SU-DHL-6 (cell line): ENCODE measurements around the gene COL20A1.

Experiments
- CTCF ChIP-seq: fragments of 200-600 bp; sonication (generic); IDR thresholded peaks from one replicate; pipeline ENCODE4 v1.5.1; 2017; ENCODE audit warnings: antibody characterized with exemption, mild to moderate bottlenecking, low read length, moderate library complexity; ENCODE audit not compliant: insufficient read depth, poor library complexity, severe bottlenecking
- EZH2phosphoT487 ChIP-seq: fragments of 200-600 bp; sonication (generic), shearing (Covaris generic); conservative IDR thresholded peaks from 2 replicates; pipeline ENCODE4 v1.6.1; 2018; ENCODE audit warnings: mild to moderate bottlenecking, antibody characterized with exemption, low read length, moderate library complexity, mixed read lengths

- no peak for TF ChIP-seq CTCF
- no peak for TF ChIP-seq EZH2phosphoT487
Measured at GRCh38 chr20:63382551-63383300, 89.7 kb downstream of the COL20A1 start.
